ENCODE measurements around the gene ZNF516.
A peak's percentile ranks its signal among the peaks of the same experiment; 100 is the strongest.

ZNF516 gene

DNA sequence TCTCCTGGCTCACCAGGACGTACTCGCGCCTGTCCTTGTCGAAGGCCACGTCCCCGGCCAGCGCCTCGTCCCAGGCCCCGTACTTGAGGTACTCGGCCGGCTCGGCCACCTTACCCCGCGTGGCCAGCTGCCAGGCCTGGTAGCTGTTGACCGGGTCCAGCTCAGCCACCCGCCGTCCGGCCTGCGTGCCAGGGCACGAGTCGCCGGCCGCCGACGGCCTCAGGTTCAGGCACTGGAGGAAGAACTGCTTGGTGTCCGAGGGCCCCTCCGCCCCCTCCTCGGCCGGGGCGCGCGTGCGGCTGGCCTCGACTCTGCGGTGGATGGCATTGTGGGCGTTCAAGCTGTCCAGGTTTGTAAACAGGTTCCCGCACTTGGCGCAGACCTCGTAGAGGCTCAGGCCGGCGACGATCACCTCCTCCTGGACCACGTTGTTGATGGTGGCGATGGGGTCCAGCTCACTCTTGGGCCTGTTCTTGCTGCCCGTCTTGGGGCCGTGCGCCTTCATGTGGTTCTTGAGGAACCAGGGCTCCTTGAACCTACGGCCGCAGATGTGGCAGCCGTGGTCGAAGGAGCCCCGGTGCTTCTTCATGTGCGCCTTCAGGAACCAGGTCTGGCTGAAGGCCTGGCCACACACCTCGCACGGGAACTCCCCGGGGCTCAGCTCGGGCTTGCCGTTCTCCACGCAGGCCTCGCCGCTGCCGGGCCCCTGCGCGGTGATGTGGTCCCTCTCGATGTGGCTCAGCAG is 53.2 kb downstream of the ZNF516 start:
- no peak for DNase-seq (ENCODE audit: low read depth)

DNA sequence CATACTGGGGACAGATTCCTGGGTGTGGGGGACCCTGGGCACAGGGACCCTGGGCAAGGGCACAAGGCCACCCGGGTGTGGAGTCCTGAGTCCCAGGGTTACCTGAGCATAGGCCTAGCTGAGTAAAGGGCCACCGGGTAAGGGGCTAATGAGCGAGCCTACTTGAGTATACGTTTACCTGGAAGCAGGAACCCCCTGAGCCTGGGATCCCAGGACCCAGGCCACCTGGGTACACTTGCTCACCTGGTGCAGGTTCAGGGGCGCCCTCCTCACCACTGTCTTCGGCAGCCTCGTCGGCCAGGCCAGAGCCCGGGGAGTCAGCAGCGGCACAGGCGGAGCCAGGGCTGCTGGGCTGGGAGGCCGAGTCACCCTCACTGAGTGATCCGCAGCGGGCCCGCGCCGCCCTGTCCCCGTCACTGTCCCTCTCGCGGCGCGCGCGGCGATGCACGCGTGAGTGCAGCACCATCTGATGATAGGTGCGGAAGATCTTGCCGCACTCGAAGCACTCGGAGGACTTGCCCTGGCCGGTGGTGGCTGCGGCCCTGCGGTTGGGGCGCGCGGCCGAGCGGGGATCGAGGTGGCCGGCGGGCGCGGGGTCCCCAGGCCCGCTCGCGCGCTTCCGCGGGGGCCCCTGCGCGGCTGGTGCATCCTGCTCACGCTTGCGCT is 53.9 kb downstream of the ZNF516 start:
- DNase-seq (ENCODE audit: low read depth), result no peak

DNA sequence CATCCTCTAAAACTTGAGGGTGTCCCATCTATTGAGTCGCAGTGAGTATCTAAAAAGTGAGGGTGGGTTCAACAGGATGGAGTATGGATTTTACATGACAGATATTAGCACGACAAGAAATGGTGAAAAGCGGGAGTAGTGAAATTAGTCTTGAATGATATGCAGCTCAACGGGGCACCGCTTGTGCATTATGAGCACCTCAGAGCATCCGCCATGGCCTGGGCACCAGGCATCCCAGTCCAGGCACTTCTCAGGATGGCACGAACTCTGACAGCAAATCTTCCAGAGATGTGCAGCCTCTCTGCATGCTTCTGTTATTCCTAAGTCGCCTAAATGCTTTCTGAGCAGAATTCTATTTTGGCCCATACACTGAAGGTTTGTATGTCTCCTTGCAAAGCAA is 57.1 kb downstream of the ZNF516 start:
- no peak for DNase-seq (ENCODE audit: low read depth)

DNA sequence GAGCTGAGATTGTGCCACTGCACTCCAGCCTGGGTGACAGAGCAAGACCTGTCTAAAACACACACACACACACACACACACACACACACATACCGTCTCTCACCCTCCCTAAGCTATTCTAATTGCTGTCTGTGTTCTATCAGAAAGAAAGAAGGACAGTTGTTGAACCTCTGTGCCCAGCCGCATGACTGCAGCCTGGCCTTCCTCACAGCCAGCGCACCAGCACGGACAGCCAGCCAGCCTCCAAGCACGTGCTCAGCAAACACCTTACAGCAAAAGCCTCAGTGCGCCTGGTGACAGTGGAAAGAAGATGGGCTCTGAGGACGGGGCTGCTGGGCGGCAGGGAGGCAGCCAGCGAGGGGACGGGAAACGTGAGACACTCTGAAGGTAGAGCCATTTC is 58.0 kb downstream of the ZNF516 start:
- no peak for DNase-seq (ENCODE audit: low read depth)

DNA sequence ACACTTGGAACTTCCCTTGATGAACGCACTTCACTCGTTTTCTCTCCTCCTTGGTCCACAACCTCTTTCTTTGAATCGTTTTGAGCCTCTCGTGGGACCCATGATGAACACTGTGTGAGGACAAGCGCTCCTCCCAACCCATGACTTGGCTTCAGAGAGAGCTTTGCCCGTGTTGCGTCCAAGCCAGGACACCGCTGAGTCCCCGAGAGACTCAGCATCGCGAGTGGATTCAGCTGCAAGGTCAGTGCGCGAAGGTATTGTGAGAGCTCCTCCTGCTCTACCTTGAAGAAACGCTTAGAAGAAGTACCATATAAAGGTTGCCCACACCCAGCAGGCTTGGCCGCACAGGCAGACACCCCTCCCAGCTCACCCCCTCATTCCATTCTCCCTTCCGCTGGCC is 58.7 kb downstream of the ZNF516 start:
- no peak for DNase-seq (ENCODE audit: low read depth)

DNA sequence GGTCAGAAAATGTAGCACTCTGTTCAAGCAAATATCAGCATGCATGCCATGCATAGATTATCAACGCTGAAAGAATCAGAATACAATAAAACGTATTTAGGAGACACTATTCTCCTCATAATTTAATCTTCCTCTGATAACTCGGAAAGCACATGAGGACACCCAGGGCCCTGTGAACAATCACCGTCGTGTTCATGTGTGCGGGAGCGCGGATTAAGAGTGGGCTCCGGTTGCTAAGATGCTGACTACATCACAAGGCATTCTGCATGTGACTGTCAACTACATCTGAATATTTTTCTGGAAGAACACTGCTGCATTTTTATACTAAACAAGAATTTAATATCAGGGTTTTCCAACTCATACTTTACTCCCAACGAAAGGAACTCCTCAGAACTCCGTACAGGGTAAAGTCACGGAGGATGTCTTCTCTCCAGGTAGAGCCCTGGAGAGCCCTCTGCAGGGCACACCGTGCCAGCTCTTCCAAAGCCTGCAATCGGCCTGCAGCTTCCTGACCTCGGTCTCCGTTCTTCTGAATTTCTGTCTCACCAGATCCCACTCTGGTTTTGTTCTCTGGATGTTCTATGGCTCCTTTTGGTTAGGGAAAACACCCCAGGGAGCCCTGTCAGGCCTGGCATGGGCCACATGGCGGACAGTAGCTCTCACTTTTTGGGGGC is 59.6 kb downstream of the ZNF516 start:
- DNase-seq (ENCODE audit: low read depth), result no peak

DNA sequence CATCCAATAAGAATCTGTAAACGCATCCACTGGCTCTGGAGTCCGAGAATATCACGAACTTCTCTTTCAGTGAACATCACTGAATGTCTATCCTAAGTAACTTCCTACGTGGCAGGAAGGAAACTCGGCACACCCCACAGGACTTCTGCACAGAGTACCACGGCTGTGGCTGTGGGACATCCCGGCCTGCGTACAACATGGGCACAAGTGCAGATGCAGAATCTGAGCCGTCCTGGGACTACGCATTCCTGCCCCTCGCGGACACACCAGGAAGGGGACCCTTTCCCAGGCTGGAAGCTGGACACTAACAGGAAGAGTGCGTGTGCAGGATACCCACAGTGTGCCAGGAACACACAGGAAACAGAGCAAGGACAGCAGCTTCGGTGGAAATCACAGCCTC is 60.6 kb downstream of the ZNF516 start:
- no peak for DNase-seq (ENCODE audit: low read depth)

DNA sequence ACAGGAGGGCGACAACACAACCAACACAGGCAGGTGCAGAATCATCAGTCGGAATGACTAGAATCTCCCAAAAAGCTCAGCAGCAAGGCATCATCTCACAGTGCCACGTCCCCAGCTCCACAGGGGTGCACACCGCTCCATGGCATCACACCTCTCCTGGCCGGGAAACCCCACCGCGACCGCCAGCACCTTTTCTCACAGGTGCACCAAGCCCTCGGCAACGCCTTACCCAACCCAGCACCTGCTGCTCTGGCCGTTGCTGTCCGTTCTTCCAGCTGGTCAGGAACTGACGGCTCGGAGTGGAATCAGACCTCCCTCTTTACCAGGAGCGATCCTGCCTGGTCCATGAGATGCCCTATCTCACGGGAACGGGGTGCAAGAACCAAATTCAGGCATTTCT is 61.3 kb downstream of the ZNF516 start:
- DNase-seq (ENCODE audit: low read depth), result no peak

DNA sequence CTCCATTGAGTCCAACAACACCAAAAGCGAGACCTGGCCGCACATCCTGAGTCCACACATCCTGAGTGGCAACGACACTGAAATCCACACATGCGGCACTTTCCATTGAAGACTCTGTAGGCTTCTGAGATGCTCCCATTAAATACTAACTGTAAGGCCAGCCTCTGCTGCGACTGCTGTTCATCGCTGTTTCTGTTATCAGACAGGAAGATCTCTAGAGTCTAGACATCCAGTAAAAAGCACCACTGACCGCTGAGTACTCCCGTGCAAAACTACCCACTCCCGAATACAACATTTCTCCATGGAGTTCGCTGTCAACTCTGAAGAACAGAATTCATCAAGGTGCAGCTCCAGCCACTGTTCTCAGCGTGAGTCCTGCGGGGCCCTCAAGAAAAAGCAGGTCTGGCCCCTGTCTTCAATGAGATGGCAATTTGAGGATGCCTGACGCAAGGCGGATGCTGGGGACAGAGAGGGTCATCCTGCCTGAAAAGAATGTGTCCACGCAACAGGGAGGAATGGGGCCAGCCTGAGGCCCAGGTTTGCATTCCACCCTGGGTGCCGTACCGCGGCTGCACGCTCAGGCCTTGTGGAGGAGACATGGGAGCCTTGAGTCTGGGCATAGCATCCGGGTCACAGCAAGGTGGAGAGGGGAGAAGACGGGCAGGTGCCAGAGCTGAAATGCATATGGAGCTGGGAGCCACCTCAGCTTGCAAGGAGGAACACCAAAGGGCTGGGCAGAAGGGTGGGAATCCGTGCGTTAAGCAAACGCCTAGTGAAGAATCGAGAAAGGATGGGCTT is 61.9 kb downstream of the ZNF516 start:
- DNase-seq (ENCODE audit: low read depth), result no peak

DNA sequence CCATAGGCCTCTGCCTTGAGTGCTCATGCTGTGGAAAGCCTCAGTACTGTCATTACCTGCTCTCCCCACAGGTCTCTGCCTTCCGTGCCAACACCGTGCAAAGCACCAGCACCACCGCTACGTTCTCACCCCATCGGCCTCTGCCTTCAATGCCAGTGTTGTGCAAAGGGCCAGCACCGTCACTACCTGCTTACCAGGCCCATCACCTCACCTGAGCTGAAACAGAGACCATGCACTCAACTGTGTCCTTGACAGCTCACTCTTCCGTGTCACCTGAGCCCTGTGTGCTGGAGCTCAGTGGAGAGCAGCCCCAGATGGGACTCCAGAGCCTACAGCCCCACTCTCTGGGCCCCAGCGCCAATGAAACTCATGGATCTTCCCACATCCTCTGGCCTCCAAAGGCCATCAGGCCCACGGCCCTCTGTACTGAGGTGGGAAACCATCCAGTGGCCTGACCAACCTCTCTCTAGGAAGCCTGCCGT is 62.7 kb downstream of the ZNF516 start:
- no peak for DNase-seq (ENCODE audit: low read depth)

DNA sequence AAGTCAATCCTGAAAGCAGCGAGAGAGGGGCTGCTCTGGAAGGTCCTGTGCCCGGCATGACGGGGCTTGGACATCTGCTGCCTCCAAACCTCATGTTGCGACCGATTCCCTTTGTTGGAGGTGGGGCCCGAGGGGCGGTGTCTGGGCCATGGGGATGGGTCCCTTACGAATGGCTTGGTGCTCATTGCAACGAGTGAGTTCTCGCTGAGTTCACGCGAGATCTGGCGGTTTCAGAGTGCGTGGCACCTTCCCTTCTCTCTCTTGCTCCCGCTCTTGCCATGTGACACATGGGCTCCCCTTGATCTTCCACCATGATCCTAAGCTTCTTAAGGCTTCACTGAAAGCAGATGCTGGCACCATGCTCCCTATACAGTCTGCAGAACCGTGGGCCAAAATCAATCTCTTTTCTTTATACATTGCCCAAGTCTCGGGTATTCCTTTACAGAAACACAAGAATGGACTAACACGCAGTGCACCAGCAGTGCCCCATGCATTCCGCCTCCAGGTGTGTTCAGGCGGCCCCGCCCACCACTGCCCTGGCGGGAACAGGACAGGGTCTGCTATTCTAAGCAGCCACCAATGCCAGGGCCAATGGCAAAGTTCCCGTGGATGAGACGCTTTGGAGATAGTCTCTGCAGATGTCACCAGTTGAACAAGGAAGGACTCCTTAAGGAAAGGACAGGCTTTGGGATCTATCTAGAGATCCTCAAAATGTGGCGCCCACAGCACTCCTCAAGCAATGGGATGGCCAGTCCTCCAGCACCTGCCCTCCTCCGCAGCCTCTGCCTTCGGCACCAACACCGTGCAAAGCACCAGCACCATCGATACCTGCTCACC is 63.4 kb downstream of the ZNF516 start:
- no peak for DNase-seq (ENCODE audit: low read depth)

DNA sequence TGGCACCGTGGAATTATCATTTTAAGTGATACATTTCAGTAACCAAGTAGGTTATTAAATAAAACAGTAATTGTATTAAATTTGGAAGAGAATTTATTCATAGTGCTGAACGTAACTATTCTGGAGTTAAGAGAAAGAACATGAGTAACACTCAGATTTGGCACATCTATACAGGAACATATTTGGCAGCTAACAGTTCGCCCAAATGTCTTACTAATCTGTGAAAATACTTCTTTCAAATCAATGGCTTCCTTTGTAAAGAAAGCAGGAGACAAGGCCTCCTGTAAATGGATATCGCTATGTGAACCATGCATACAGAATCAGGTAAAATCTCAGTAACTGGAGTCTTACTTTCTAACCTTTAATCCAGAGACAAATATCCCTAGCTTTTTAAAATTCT is 64.4 kb downstream of the ZNF516 start:
- peak; percentile 24 for DNase-seq (ENCODE audit: low read depth)

DNA sequence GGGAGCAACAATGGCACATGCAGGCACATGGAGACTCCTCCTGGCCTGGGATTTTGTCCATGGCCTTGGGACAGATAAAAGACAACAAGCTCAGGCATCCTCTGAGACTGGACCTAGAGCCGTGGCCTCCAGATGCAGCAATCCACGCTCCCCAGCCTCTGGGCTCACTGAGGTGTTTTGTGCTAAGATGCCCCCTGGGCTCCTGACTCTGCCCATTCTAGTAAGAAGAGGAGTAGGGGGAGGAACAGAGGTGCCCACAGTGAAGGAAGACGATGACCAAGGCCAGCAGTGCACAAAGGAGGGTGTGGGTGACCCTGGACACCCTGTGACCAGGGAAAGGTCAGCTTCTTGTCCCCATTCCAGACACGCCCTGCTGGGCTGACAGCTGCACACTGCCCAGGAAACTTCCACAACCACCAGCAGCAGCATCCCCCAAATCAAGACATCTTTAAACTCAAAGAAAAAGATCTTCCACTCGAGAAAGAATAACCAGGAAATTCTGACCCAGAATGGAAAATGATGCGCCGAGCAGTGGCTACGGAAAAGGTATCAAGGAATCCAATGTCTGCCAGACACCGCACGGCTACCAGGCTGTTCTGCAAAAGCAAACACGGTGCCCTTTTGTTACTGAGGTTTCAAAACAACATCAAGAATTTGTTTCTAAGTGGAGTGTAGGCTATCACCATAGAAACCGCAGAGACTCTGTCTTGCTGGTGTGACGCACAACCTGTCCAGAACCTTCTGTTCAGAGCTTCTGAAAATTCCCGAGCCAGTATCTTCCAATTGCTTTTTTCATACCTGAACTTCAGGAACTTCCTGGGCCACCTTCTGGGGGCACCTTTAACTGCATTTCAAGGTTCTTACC is 65.5 kb downstream of the ZNF516 start:
- no peak for DNase-seq (ENCODE audit: low read depth)

DNA sequence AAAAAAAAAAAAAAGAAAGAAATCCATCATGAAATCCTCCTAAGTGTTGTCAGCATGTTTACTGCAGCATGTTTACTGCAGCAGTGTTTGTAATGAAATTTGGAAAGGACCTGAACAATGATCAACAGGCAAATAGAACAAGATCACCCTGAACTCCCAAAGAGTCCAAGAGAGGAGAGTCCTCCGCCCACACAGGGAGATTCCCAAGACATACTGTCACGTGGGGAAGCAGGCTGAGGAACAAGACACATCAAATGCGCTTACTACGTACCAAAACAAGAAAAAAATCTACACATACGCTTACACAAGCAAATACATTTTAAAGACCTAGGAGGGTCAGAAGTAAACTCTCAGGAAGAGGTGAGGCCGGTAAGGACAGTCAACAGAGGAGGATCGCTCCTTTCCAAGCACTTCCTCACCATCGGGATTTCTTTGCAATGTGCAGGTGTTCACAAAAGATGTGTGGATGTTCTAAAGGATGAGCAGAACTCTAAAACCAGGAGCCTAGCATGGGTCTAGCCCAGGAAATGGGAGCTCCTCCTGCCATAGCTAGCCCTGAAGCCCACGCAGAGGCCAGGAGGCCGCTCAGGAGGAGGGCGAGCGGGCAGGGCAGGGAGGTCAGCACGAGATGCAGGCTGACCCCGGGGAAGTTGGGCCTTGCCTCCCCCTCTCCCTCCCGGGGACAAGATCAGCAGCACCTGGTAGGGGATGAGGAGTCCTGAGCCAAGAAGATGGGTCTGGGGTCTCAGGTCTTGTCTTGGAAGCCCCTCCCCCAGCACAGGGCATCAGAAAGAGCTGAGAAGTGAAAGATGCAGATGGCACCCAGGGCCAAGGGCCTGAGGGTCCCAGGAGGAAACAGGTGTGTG is 66.4 kb downstream of the ZNF516 start:
- peak; percentile 39 for DNase-seq (ENCODE audit: low read depth)

DNA sequence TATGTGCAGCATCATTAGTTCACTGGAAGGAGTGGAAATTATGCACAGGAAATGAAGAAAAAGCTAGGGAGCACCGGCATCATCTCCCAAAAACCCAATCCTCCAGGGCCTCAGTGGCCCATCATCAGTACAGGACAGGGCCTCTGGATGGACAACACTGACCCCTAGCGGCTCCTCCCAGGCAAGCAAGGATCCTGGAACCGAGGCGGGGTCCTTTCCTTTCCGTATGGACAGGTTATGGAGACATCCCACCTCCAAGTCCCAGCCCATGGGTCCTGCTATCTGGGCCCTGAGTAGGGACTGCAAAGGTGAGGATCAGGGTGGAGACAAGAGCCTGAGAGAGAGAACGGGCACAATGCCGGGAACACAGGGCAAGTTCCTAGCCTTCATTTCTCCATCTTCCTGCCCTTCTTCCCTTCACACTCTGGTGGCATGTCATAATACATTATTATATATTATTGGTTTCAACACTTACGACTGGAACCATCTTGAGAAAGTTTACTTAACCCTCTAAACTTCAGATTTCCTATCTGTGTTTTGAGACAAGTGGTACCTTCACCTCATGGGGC is 68.2 kb downstream of the ZNF516 start:
- DNase-seq (ENCODE audit: low read depth), result peak; percentile 14

DNA sequence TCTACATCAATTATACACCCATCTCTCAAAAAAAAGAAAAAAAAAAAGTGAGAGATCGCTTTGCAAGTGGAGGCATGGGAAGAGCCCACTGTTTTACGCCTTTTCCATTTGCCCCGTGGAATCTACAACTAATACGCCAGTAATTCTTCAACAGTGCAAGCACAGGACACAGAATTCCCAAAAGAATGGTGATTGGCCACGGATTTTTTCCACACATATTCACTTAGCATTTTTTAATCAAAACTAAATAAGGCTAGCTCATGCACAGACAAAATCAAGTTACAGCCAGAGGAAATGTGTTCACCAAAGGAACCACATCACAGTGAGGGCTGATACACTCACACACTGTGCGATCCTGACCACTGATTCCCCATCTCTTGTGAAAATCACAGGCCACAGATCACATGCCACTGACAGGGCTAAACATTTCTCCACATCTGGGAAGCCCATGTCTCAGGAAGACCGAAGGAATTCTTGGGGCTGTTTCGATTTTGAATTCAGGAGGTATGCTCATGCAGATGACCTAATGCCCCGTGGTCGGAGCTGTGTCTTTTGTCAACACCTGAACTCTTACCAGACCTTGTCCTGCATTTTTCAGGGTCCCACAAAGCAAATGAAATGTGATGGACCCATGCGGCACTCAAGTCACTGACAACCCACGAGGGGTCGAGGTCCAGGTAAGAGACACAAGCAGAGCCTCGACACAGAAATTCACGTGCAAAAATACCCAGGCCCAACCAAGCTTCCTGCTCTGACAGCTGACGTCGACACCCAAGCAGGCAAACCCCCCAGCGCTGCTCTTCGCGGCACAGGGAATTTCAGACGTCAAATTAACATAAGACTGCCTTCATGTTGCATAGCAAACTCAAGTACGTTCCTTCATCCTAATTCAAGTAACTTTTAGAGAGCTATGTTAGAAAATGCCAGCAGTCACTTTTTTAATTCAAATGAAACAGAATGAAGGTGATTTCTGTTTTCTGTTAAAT is 69.6 kb downstream of the ZNF516 start:
- peak; percentile 30 for DNase-seq (ENCODE audit: low read depth)

DNA sequence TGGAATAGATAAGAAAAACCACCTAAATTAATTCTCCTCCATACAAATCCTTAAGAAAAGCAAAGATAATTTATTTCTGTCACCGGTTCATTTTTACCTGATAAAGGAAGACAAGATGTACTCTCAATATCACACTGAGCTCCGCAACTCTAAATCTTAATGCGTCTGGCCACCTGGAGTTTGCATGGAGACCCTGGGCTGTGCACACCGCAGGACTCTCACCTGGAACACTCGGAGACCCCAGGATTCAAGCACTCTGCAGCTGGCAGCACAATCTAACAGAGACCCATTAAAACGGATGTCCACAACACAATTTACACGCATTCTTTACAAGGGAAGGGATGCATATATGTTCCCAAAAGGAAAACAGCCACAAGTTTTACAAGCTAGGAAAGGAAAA is 72.2 kb downstream of the ZNF516 start:
- no peak for DNase-seq (ENCODE audit: low read depth)

DNA sequence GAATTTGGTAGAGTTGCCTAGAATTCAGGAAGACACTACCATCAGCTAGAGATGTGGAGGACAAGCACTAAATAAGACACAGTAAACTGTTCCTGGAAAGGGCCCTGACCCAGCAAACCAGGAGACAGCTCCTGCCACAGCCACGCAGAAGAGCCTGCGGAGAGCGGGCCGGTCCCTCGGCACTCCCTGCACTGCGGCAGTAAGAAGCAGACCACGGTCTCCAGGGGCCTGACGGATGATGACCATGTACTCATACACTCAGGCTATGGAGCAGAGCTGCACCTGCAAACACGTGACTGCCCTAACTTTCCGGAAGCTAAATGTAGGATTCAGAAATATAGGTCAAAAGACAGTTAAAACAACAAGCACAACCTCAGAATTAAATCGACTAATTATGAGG is 72.9 kb downstream of the ZNF516 start:
- DNase-seq (ENCODE audit: low read depth), result no peak
